Tibial nerve (tissue), 4 donors: ENCODE data around the gene MIER2. TPM values are rescaled to one million over a fixed set of nuclear protein-coding genes. Genes with fewer than 3 reads are reported as not detected.

Experiments
- DNase-seq, 2 donors: peaks; one replicate each; pipeline ENCODE4 v3.0.0-alpha.2; 2019; ENCODE audit warnings: low spot score in 2 of 2
- H3K27ac ChIP-seq, 4 donors: fragments of 200-600 bp; sonication (generic) in 3 of 4; one replicate each; pipeline ENCODE4 v1.5.1; 2017 to 2019; ENCODE audit warnings: mild to moderate bottlenecking in 1 of 4
- H3K27me3 ChIP-seq, 2 donors: fragments of 200-600 bp; sonication (generic) in 1 of 2; one replicate each; pipeline versions ENCODE4 v1.5.1 to v1.6.0; 2017 to 2019
- H3K36me3 ChIP-seq, 3 donors: fragments of 200-600 bp; sonication (generic); one replicate each; pipeline ENCODE4 v1.5.1; 2018 to 2019
- H3K4me1 ChIP-seq, 4 donors: fragments of 200-600 bp; sonication (generic) in 3 of 4; one replicate each; pipeline ENCODE4 v1.5.1; 2017 to 2019
- H3K4me3 ChIP-seq, 4 donors: fragments of 200-600 bp; sonication (generic) in 3 of 4; one replicate each; pipeline ENCODE4 v1.5.1; 2017 to 2019; ENCODE audit warnings: mild to moderate bottlenecking in 1 of 4, moderate library complexity in 1 of 4
- H3K9me3 ChIP-seq, 4 donors: fragments of 200-600 bp; sonication (generic) in 3 of 4; one replicate each; pipeline ENCODE4 v1.5.1; 2017 to 2019
- EP300 ChIP-seq, 2 donors: sonication (generic); formaldehyde crosslinking; IDR thresholded peaks; one replicate each; pipeline ENCODE4 v1.6.1; 2017; ENCODE audit warnings: antibody characterized with exemption in 2 of 2, mild to moderate bottlenecking in 1 of 2
- POLR2A ChIP-seq, 2 donors: fragments of 450-650 bp; IDR thresholded peaks; one replicate each; pipeline ENCODE4 v1.6.1; 2017; ENCODE audit warnings: antibody characterized with exemption in 2 of 2, mild to moderate bottlenecking in 2 of 2, moderate library complexity in 2 of 2
- WGBS, 2 donors: methylation state at CpG; one replicate each; pipeline ENCODE4 v1.1.5; 2018; 5-methylcytosine and 5-hydroxymethylcytosine counted together
- total RNA-seq, 4 donors: library from RNA; depleted of rRNA; stranded (reverse); fragments of >200 nt; gene quantifications; one replicate each; pipeline ENCODE4 v1.1.0, GENCODE V29; 2016
- TF ChIP-seq, protein P1 (sequence below), 5 experiments: fragments of 200-600 bp in 3 of 5; fragments of 450-650 bp in 2 of 5; sonication (generic) in 3 of 5; IDR thresholded peaks; one replicate each; pipeline ENCODE4 v1.5.1; 2016 to 2019; ENCODE audit warnings: antibody characterized with exemption in 5 of 5, mild to moderate bottlenecking in 3 of 5, moderate library complexity in 2 of 5

Gene MIER2
- total RNA-seq, 4 donors from 2014 or later: 17.8 to 20.7 (median 19.1) TPM

DNA sequence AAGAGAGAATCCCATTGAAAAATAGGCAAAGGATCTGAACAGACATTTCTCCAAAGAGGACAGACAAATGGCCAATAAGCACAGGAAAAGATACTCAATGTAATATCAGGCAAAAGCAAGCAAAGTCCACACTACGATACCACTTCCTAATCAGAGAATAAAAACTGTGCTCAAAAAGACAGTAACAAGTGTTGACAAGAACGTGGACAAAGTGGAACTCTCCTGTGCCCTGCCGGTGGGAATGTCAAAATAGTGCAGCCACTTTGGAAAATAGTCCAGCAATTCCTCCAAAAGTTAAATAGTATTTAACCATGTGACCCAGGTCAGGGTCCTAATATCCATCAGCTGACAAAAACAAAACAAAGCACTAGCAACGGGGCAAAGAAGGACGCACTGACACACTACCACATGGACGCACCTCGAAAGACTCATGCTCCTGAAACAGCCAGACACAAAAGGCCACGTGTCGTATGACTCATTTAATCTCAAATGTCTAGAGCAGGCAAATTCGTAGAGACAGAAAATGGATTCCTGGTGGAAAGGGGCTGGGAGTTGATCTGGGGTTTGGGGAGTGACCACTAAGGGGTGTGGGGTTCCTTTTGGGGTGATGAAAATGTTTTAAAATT lies 5.2 kb downstream of the MIER2 start:
- no peak for DNase-seq
- TF ChIP-seq, protein P1, sequence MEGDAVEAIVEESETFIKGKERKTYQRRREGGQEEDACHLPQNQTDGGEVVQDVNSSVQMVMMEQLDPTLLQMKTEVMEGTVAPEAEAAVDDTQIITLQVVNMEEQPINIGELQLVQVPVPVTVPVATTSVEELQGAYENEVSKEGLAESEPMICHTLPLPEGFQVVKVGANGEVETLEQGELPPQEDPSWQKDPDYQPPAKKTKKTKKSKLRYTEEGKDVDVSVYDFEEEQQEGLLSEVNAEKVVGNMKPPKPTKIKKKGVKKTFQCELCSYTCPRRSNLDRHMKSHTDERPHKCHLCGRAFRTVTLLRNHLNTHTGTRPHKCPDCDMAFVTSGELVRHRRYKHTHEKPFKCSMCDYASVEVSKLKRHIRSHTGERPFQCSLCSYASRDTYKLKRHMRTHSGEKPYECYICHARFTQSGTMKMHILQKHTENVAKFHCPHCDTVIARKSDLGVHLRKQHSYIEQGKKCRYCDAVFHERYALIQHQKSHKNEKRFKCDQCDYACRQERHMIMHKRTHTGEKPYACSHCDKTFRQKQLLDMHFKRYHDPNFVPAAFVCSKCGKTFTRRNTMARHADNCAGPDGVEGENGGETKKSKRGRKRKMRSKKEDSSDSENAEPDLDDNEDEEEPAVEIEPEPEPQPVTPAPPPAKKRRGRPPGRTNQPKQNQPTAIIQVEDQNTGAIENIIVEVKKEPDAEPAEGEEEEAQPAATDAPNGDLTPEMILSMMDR (IDR thresholded peaks at IDR 0.05): no peak
- TF ChIP-seq EP300 (IDR thresholded peaks at IDR 0.05) (no peak), POLR2A (IDR thresholded peaks at IDR 0.05) (no peak)
- Histone ChIP-seq H3K4me1 (peaks cover 0 to 58% (median 17%) of the 10 kb centered on the region in 4 donors), H3K36me3 (peaks cover 0 to 33% (median 0%) of the 10 kb centered on the region in 3 donors), H3K9me3 (no peaks in the 10 kb centered on the region), H3K27ac (no peak overlapping the region), H3K27me3 (no peaks in the 10 kb centered on the region), H3K4me3 (no peak overlapping the region)
- WGBS, 2 donors: 95% methylated on average over 10 of the region's 10 CpGs

DNA sequence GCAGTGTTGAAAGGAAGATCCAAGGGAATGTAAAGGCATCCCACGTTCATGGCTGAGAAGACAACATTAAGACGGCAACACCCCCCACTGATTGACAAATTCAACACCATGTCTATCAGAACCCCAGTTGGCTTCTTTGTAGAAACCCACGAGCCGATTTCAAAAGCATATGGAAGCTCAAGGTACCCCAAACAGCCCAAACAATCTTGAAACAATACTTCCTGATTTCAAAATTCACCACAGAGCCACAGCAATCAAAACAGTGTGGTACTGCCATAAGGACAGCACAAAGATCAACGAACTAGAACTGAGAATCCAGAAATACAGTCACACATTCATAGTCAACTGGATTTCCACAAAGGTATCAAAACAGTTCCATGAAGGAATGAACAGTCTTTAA lies 6.2 kb downstream of the MIER2 start:
- peaks cover 0 to 53% (median 15%) of the 10 kb centered on the region in 4 donors for H3K4me1 ChIP-seq
- H3K9me3 ChIP-seq: no peaks in the 10 kb centered on the region
- no peak for DNase-seq
- peaks cover 0 to 39% (median 0%) of the 10 kb centered on the region in 3 donors for H3K36me3 ChIP-seq
- no peak overlapping the region for H3K27ac ChIP-seq
- H3K4me3 ChIP-seq: no peak overlapping the region
- 83 to 87% methylated on average over 5 of the region's 5 CpGs for WGBS, 2 donors
- no peak for TF ChIP-seq POLR2A (IDR thresholded peaks at IDR 0.05)
- TF ChIP-seq, protein P1 (IDR thresholded peaks at IDR 0.05): no peak
- TF ChIP-seq EP300 (IDR thresholded peaks at IDR 0.05): no peak
- no peaks in the 10 kb centered on the region for H3K27me3 ChIP-seq

DNA sequence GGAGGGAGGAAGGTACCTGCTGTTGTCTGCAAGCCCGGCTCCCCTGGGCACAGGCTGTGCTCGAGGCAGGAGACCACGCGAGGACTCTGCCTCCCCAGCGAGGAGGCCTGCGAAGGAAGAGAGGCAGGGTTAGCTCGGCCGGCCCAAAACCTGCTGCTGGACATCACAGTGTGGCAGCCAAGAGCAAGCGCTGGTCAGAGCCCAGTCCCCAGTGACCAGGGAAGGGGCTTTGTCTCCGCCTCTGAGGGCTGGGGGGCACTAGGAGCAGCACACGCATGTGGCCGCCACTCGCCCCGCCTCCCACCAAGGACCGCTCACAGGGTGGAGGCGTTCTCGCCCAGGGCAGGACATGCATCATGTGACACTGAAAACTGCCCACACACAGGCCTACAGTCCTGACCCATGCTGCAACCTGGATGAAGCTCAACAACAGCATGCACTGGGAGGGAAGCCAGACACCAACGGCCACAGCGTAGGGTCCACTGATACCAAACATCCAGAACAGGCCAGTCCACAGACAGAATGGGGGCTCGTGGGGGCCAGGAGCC lies 8.5 kb downstream of the MIER2 start:
- Histone ChIP-seq H3K4me3 (no peak overlapping the region), H3K4me1 (peaks cover 0 to 30% (median 3%) of the 10 kb centered on the region in 4 donors), H3K9me3 (peaks cover 0 to under 1% (median 0%) of the 10 kb centered on the region in 4 donors), H3K36me3 (peaks cover 0 to 51% (median 6%) of the 10 kb centered on the region in 3 donors), H3K27me3 (no peaks in the 10 kb centered on the region), H3K27ac (no peak overlapping the region)
- DNase-seq: no peak
- TF ChIP-seq, protein P1 (IDR thresholded peaks at IDR 0.05): no peak
- no peak for TF ChIP-seq POLR2A (IDR thresholded peaks at IDR 0.05)
- no peak for TF ChIP-seq EP300 (IDR thresholded peaks at IDR 0.05)
- 58 to 63% methylated on average over 19 to 20 of the region's 20 CpGs for WGBS, 2 donors

DNA sequence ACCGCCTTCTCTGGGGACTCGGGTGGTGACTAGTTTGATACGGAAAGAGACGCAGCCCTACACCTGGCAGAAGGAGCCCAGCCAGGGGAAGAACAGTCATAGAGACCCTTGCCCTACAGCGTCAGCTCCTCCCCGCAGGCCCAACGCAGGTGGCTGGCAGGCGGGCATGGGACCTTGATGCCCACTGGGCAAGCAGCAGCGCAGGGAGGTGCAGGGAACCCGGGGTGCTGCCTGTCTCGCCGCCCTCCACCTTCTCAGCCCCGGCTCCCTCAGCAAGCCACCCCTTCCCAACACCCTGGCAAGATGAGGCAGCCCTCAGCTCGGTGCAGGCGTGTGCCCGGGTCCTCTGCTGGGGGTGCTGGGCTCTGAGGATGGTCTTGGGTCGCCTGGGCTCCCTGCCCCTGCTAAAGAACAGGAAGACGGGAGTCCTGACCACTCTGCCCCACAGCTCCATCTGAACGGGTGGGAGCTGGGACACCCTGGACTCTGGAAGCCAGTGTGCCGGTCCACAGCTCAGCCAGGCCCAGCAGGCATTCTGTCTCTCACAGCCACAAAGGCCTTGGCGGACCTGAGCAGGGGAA lies 9.0 kb downstream of the MIER2 start:
- Histone ChIP-seq H3K4me1 (peaks cover 0 to 24% (median 3%) of the 10 kb centered on the region in 4 donors), H3K4me3 (no peak overlapping the region), H3K27me3 (no peaks in the 10 kb centered on the region), H3K9me3 (peaks cover 0 to 6% (median 0%) of the 10 kb centered on the region in 4 donors), H3K27ac (no peak overlapping the region), H3K36me3 (peaks cover 0 to 52% (median 9%) of the 10 kb centered on the region in 3 donors)
- 84 to 90% methylated on average over 12 to 21 of the region's 21 CpGs for WGBS, 2 donors
- no peak for TF ChIP-seq EP300 (IDR thresholded peaks at IDR 0.05)
- no peak for TF ChIP-seq POLR2A (IDR thresholded peaks at IDR 0.05)
- TF ChIP-seq, protein P1 (IDR thresholded peaks at IDR 0.05): no peak
- no peak for DNase-seq

DNA sequence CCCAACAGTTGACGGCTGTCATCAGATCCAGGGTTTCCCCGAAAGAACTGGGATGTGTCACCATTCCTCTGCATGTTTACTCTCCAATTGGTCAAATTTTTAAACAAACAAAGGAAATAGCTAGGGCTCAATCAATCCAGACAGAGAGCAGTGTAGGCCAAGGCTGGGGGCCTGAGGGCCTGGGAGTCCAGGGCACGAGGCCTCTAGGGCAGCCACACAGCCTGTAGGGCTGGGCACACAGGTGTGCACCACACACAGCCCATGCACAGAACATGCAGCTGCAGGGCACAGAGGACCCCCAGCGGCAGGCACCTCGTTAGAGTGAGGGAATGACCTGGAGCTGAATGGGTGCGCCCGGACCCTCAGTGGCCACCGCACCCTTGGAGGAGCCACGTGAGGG lies 9.5 kb downstream of the MIER2 start:
- TF ChIP-seq EP300 (IDR thresholded peaks at IDR 0.05) (no peak), POLR2A (IDR thresholded peaks at IDR 0.05) (no peak)
- TF ChIP-seq, protein P1 (IDR thresholded peaks at IDR 0.05): no peak
- H3K36me3 ChIP-seq: peaks cover 0 to 52% (median 9%) of the 10 kb centered on the region in 3 donors
- no peak overlapping the region for H3K4me3 ChIP-seq
- WGBS, 2 donors: 92 to 93% methylated on average over 8 to 9 of the region's 9 CpGs
- H3K27ac ChIP-seq: no peak overlapping the region
- no peak for DNase-seq
- peaks cover 0 to 9% (median 0%) of the 10 kb centered on the region in 4 donors for H3K9me3 ChIP-seq
- no peaks in the 10 kb centered on the region for H3K27me3 ChIP-seq
- H3K4me1 ChIP-seq: peaks cover 0 to 20% (median 3%) of the 10 kb centered on the region in 4 donors
